ENCODE results near the gene BANP.
"Not testable (repeated sequence)": the region's sequence is repeated elsewhere in the genome, so short reads cannot be mapped to it uniquely, and the experiment has no call there.

BANP gene

DNA sequence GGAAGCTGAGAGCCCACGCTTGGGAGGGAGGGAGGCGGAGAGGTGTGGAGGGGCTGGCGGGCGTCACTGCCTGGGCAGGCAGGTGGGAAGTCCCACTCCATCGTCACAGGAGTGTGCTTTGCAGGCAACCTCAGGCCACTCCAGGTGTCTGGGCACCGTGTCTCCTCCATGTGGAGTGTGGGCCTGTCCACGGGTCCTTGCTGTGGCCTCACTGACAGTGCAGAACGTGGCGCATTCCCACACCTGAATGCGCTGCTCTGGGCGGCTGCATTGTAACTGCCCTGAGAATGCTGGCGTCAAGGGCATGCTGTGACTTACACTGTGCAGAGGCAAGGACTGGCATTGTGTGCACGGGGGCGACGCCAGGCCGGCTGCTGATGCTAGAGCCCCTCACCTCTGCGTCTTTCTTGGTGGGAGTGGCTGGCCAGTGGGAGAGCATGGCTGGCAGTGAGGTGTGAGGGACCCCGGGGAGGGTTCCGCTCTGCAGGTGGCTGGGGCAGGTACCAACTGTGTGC, 66.4 kb downstream of the BANP start:
- DNase-seq: no peak

DNA sequence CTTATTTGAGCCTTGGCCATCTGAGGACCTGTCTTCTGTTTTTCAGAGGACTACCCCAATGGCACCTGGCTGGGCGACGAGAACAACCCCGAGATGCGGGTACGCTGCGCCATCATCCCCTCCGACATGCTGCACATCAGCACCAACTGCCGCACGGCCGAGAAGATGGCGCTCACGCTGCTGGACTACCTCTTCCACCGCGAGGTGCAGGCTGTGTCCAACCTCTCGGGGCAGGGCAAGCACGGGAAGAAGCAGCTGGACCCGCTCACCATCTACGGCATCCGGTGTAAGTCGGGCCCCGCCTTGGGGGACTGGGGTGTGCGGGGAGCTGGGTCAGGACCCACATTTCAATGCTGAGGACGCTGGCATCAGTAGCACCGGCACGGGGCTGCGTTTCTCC, 67.1 kb downstream of the BANP start:
- DNase-seq: not testable (repeated sequence)

DNA sequence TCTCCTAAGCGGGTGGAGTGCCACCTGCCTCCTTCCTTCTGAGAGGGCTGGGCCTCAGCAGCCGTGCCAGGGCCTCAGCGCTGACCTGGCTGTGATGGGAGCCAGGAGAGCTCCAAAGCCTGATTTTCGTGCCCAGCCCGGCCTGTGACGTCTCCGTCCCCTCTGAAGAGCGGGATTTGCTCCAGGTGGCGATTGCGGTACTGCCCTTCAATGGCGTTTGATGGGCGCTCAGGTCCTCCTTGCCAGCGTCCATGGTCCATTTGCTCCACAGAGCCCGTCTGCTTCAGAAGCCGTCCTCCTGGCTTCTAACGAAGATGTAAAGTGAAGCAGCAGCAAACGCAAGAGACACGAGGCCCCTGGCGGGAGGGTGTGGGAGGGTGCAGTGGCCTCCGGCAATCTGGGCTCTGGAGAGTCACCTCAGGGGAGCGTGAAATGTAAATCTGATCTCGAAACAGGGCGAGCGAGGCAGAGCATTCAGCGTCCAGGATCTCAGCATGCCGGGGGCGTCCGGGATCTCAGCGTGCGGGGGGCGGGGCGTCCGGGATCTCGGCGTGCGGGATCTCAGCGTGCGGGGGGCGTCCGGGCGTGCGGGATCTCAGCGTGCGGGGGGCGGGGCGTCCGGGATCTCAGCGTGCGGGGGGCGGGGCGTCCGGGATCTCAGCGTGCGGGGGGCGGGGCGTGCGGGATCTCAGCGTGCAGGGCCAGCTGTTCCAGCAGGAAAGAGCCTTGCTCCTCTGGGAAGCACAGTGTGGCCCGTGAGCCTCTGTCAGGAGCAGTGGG, 68.0 kb downstream of the BANP start:
- DNase-seq: peak in 1 of 2 experiments; percentile 25

DNA sequence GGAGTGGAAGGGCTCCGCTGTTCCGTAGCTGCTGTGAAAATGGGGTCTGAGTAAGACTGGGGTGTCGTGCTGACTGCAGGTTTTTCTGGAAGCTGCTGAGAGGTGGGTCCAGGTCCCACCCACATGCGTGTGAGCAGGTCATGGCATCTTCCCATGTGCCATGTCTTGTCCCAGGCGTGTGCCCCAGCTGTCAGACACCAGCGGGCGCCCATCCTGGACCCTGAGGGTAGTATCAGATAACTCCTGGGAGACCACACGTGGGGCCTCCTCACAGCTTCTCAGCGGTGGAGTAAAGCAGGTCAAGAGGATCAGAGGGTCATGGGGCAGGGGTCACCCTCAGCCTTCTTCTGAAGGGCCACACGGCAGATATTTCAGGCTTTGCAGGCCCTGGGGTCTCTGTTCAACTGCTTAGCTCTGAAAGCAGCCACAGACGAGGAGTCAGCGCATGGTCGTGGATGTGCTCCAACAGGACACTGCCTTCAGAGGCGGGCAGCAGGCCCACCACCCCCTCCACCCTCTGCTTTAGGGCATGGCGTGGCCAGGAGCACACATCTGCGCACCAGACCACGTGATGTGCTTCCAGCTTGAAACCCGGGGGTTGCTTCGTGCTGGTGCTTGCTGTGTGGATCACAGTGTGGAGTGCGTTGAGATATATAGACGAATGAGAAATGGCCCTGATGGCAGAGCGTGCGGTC, 68.7 kb downstream of the BANP start:
- no peak for DNase-seq

DNA sequence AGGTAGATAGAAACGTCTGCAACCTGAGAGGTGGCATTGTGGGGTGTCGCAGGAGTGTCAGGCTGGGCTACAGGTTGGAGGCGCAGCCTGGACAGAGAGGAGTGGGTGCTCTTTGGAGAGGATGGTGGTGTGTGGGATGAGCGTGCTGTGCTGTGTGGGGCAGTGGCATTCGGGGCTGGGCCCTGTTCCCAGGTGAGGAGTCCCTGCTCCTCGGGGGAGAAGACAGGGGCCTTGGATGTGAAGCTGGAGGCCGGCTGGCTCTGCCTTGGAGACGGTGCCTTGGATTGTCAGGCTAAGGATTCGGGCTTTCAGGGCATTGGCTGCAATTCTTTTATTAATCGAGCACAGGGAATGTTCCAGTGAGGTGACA, 69.3 kb downstream of the BANP start:
- DNase-seq: no peak

DNA sequence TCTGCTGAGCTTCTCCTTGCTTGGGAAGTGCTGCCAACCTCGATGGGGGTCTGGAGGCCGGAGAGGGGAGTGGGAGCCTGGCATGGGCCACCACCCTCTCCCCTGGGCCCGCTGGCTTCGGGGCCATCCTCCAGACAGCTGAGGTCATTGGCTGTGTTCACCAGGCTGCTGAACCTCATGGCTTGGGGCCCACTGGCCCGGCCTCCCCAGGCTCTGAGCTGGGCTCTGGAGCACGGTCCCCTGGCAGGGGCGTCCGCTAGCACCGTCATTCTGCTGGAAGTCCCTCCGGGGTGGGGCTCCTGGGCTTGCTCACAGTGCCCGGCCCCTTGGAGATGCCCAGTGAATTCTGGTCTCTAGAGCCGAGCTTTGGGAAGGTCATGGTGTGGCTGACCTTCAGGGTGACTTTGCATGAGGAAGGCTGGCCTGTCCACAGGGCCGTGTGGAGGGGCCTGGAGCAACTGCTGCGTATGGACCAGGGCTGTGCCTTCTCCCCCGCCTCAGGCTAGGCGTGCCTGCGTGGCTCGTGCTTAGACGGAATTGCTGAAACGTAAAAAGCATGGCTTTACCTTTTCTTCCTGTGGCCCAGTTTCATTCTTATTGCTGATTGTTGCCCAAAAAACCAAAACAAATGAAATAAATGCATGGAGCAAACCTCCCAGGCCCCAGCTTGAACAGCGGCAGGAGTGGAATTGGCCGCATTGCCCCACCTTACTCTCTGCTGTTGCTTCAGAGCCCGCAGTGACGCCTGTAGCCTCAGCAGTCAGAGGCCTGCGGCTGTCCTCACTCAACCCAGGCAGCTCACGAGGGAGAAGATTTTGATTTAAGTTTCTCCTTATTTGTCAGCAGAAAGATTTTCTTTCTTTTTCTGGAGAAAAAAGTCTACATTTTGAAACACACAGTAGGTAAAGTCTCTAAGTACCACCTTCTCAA, 70.1 kb downstream of the BANP start:
- not testable (repeated sequence) for DNase-seq

DNA sequence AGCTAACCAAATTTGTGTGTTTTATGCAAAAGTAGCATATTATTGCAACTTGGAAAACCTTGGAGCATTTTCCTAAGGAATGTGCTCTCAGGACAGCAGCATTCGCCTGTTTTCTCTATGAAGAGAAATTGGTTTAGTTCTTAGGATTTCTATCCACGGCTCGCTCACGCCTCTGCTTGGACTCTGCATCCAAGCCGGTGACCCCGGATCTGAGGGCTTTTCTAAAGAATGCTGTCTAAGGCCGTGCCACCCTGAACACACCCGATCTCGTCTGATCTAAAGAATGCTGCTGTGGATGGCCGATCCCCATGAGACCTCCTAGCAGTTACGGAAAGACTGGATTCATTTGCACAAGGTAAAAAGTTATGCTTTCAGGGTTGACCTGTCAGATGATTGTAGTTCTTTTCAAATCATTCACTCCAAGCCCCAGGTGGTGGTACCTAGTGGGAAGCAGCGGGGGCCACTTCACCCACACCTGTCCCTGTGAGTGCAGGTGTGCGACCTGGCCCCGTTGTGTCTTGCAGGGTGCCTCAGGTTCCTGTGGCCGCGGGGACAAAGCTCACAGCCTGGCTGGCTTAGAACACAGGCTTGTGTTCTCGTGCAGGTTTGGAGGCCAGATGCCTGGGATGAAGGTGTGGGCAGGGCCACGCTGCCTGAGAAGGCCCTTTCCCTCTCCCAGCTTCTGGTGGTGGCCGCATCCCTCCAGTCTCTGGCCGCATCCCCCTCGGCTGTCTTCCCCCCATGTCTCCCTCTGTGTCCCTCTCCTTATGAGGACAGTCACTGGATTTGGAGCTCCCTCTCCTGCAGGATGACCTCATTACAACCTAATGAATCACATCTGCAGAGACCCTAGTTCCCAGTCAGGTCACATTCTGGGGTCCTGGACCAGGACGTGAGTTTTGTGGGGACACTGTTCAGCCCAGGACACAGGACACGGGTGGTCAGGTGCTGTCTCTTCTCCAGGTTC, 71.1 kb downstream of the BANP start:
- DNase-seq: no peak

DNA sequence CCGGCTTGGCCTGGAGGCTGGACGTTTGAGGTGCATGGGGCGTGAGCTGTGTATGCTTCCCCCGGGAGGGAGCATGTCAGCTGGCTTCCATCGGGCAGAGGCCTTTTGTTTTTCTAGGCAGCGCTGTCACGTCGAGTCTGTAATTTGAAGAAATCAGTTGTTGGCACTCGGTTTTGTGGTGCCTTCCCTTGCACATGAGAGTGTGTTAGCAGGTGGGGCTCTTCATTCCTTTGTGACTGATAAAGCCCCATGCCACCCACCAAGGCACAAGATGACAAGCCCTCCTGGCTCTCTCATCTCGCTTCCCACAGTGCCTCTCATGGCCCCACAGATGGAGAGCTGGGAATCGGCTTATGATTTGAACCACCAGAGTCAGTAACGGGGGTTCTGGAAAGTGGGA, 72.1 kb downstream of the BANP start:
- no peak for DNase-seq

DNA sequence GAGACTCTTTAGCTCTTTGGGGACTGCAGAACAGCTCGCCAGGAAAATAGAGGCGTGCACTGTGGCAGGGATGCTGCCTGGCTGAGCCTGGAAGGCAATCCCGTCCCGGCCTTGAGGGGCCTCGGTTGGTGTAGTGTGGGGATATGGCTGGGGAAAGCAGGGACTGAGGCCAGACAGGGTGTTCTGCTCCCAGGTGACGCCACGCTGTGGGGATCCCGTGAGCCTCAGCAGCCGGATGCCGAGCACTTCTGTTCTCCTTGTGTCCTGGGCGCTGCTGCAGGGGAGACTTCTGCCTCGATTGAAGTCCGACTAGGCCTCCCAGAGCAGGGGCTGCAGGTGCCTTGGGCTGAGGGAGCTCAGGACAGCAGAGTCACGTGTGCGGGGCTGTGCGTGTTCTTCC, 72.6 kb downstream of the BANP start:
- no peak for DNase-seq

DNA sequence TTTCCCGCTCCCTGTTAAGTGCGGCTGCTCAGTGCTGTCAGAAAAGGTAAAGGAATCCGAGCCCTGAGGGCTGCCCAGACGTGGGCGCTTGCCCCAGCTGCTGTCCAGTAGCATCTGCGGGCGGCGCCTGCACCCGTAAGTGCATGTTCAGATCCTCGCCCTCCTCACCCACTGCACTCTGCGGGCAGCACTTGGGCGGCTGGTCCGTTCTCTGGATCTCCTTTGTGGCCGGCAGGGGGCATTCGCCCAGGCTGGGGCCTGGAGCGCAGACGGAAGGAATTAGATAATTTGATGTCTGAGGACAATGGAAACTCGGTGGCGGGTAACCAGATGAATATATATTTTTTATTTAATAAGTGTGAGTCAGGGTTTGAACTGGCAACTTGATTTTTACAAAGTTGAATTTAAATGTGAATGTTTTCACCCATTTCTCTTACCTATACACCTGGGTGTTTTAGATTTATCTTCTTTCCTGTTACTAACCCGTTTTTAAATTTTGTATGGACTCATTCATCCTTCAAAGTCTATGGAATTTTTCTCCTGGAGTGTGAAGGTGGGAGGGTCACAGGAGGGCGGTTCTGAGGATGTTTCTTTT, 73.4 kb downstream of the BANP start:
- DNase-seq: peak; percentile 1 to 72

DNA sequence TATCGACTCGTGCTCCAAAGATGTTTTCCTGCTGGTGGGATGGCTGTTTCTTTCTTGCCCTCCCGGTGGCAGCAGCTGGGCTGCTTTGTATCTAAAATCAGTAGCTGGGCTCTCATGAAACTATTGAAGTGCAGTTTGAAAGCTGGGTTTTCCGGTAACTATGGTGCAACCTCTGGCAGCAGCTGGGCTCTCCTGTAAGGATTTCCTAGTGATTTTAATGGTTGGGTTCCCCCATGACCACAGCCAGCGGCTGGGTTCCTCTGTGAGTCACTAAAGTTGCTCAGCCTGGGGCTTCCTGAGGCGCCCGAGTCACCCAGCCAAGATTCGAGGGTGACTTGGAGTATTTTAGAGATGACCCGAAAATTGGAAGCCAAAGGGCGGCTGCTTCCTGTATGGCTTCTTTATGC, 73.9 kb downstream of the BANP start:
- DNase-seq: not testable (repeated sequence)

DNA sequence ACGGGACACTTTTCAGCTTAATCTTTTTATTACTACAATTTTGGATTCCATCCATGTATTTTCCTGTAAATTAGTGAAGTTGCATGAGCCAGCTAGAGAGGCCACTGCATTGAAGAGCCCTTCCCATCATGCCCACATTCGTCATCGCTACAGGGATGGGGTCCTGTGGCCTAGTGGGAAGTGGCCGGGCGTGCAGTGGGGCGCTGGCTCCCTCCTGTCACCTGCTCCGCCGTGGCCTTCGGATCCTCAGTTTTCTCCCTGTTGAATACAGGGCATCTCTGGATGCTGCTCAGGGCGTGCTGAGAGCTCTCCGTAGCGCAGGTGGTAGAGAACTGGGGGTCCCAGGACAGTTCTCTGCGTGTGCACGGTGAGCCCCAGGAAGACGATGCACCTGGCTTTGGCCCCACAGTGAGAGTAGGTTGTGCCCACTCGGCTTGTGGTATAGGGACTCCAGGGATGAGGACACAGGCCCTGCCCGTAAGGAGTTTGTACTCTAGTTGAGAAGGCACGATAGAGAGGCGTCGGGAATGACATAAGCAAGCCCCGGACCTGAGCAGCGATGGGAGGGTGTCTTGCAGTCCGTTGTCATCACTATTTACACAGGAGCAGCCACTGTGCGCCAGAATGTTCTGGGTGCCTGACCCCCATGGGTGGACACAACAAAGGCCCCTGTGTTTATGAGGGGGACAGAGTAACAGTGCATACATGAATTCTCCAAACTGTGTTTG, 74.8 kb downstream of the BANP start:
- not testable (repeated sequence) for DNase-seq

DNA sequence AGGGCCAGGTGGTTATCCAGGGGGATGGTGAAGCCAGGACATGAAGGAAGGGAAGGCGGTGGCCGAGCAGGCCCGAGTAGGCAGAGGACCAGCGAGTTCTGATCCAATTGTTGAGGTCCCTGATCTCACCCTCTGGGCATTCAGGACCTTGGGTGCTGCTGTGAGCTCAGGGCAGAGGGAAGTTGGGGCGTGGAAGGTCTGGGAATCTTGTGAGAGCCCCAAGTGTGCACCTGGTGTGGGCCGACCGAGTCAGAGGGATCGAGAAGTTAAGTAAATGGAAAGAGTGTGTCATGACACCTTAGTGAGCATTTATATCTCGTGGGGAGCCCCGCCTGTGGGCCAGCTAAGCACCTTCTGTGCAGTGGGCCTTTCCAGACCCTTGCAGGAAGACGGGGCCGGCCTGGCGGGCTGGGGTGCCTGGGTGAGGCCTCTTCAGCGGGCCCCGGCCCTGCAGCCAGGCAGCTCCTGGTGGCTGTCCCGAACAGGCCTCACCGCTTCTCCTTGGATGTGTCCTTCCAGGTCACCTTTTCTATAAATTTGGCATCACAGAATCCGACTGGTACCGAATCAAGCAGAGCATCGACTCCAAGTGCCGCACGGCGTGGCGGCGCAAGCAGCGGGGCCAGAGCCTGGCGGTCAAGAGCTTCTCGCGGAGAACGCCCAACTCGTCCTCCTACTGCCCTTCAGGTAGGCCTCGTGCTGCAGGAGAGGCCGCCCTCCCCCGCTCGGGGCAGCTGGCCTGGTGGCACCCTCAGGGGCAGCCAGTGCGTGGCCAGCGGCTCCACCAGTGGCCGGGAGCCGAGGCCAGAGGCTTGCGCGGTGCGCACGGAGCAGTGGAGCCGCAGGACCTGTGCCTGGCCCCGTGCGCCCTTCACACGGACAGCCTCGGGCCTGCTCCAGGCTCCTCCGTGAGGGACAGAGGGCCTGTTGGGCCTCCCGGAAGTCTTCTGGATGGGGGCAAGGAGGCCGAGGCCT, 76.0 kb downstream of the BANP start:
- DNase-seq: no peak

DNA sequence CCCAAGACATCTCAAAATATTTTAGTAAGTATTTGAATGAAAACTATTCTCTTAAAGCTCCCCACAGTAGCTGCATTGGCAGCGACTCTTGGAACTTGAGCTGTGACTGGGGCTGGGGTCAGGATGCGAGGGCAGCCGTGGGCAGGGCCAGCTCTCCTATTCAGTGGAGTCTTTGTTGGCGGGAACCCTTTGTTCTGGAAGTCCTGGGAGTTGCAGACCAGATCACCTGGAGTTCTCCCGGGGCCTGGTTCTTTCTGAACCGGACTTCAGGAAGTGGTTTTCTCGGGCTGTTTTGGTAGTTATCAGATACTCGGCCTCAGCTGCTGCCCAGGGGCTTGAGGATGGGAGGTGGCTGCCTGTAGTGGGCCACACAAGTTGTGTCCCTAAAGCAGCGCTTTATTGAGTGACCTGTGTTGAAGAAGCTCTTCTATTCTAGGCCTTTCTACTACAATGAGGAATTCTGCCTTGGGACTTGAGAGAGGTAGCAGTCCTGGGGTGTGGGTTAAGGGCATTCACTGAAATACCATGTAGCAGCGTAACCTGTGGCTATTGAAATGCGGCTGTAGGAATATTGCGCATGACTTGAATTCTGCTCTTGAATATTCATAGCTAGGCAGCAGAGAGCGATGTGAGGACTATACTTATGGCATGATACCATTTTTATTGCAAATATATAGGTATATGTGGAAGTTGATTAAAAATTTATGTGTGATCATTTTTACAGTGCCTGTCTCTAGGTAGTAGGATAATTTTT, 77.1 kb downstream of the BANP start:
- not testable (repeated sequence) for DNase-seq

DNA sequence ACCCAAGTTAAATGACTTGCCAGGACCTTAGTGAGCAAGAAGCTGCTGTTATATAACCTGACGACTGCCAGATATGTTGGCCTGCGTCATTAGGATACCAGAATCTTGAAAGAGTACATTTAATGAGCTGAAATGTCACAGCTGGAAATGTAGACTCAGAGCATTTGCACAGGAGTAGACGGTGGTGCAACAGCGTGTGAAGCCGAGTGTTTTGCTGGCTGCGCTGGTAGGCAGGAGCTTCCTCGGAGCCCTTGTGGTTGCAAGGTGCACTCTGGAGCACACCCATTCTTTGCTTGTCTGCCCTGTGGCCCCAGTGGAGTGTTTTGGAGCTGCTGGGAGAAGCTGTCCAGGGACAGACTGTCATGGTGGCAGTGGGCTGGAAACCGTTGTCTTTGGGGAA, 79.3 kb downstream of the BANP start:
- DNase-seq: no peak

DNA sequence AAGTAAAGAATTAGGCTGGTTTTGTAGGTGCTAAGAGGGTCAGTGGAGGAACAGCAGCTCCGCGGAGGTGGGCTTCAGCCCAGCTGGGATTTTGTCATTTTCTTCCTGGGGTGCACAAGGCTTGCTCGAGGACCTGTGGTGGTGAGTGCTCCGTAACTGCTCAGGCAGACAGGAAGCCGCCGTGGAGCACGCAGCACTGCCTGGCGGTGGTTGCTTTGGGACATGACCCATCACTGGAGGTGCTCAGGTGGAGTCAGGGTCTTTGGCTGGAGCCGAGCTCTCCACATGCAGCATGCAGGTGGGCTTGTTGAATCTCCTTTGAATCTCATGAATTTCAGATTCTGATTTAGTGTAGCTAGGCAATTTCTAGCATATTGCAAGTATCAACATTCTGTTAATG, 79.7 kb downstream of the BANP start:
- not testable (repeated sequence) for DNase-seq

DNA sequence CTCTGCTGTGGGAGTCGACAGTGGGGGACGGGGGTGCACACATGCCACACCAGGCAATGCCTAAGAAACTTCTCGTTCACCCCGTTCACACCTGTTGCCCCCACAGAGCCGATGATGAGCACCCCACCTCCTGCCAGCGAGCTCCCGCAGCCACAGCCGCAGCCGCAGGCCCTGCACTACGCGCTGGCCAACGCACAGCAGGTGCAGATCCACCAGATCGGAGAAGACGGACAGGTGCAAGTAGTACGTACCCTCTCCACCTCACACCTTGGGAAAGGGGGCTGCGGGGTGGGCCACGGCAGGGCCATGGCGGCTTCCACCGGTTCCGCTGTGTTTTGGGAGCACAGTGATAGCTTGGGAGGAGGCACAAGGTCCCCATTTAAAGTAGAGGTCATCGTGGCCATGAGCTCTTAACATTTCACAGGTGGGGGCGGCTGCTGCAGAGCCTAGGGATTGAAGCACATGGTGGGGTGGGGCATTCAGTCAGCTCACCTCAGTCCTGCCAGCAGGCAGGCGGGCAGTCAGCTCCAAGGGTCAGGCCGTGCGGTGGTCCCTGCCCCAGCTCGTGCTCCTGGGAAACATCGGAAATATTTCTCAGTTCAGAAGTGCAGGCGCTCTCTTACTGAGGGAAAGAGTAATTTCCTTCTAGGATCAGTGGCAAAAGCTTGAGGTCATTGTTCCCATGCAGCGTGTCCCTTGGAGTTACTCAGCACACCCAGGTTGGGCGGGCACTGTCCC, 81.9 kb downstream of the BANP start:
- not testable (repeated sequence) for DNase-seq

DNA sequence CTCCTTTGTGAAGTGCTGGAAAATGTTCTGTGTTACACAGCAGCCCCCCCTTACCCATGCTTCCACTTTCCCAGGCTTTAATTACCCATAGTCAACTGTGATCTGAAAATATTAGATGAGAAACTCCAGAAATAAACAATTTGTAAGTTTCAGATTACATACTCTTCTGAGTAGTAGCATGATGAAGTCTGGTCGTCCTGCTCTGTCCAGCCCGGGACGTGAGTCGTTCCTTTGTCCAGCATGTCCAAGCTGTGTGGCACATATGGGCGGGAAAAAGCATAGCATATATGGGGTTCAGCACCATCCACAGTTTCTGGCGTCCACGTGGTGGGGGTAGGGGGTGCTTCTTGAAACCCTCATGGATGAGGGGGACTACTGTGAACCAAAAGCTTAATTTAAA, 83.5 kb downstream of the BANP start:
- DNase-seq: no peak

Data from NCI-H526 (cell line).